Stimulated activated naive CD4-positive, alpha-beta T cell (primary cell): Measurements from ENCODE around the gene GUCA2B.

Source experiments
- DNase-seq, 6 experiments: peaks; one replicate each; lab custom pipeline; 2025; lab: John Stamatoyannopoulos, UW

The GUCA2B gene

GRCh38 chr1:42189931-42190853 is 37.0 kb downstream of the GUCA2B start:
- no peak for DNase-seq

GRCh38 chr1:42191319-42191718 is 38.1 kb downstream of the GUCA2B start:
- no peak for DNase-seq

- DNase-seq = no peak
Observed at GRCh38 chr1:42192106-42192505, 38.9 kb downstream of the GUCA2B start.

GRCh38 chr1:42195841-42196240 is 42.6 kb downstream of the GUCA2B start:
- no peak for DNase-seq

DNA sequence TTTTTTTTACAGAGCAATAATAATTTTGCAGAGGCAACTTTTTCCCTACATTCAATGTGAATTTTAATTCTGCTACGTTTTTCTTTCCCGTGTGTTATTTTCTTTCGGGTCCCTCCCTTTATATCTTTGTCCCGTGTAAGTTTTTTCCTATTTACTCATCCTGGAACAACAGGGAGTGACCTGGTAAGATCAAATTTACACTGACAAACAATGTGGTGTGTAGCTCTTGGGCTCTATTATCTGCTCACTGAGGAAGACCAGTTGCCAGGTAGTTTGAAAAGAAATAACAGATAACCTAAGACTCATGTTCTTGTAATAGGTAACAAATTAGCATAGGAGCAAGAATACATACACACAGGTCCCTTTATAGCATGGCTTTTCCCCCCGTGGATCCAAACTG is 45.0 kb downstream of the GUCA2B start:
- DNase-seq = no peak

GRCh38 chr1:42201986-42202385 is 48.8 kb downstream of the GUCA2B start:
- no peak for DNase-seq
